ENCODE results near the gene MLXIP. TPM values are rescaled to one million over a fixed set of nuclear protein-coding genes. Genes with fewer than 3 reads are reported as not detected.

MLXIP gene
- total RNA-seq = 51.8 and 54.5 TPM in 2 replicates
- long read RNA-seq, full-length matches to known transcripts = 5 of 66 reads
- long read RNA-seq, partial matches to known transcripts = 43 of 66 reads
- long read RNA-seq, other reads (novel, unspliced or antisense) = 18 of 66 reads

DNA sequence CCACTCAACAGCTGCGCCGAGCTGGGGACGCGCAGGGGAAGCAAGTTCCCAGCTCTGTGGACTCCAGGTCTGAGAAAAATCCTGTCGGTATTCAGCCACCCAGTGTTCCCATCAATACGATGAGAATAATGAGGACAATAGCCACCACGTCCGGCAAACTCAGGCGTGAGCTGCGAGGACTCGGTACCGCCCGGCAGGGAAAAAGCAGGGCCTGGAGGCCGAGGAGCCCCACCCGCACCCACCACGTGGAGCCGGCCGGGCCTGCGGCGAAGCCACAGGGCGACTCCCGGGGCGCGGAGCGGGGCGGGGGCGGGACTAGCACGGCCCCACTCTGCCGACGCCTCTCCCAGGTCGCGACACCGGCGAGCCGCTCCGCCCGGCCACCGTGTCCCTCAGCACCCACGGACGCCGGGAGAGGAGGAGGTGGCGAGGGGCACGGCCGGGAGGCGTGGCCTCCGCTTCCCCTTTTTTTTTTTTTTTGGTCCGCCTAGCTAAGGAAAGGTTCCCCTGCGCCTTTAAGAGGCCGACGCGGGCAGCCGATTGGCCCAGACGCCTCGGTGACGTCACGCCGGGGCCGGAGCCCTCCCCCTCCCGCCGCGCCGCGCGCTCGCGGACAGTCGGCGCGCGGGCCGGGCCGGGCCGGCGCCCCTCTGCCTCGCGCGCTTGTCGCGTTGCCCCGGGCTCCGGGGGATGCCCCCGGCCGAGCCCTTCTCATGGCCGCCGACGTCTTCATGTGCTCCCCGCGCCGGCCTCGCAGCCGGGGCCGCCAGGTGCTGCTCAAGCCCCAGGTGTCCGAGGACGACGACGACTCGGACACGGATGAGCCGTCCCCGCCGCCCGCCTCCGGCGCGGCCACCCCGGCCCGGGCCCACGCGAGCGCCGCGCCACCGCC is at the start of gene MLXIP:
MLXIP (plus strand) TSS at position 616 of the 892 bp plus-strand sequence; CDS start at position 714, 98 bp downstream.
- TF ChIP-seq CTCF (IDR thresholded peaks at IDR 0.05) = no peak
- DNase-seq (ENCODE audit: extremely low spot score, unreplicated experiment) = peak; percentile 97
- peaks cover 45% of the 10 kb centered on the region for H3K4me1 Mint-ChIP-seq (ENCODE audit: unreplicated experiment)
- H3K4me3 Mint-ChIP-seq (ENCODE audit: unreplicated experiment) = peak within 1 kb of the TSS; percentile 91
- H3K9me3 Mint-ChIP-seq (ENCODE audit: unreplicated experiment) = no peaks in the 10 kb centered on the region
- H3K27me3 Mint-ChIP-seq (ENCODE audit: unreplicated experiment) = no peaks in the 10 kb centered on the region
- peak within 1 kb of the TSS; percentile 88 for H3K27ac Mint-ChIP-seq (ENCODE audit: unreplicated experiment)
- H3K36me3 Mint-ChIP-seq (ENCODE audit: unreplicated experiment) = no peaks in the 10 kb centered on the region

DNA sequence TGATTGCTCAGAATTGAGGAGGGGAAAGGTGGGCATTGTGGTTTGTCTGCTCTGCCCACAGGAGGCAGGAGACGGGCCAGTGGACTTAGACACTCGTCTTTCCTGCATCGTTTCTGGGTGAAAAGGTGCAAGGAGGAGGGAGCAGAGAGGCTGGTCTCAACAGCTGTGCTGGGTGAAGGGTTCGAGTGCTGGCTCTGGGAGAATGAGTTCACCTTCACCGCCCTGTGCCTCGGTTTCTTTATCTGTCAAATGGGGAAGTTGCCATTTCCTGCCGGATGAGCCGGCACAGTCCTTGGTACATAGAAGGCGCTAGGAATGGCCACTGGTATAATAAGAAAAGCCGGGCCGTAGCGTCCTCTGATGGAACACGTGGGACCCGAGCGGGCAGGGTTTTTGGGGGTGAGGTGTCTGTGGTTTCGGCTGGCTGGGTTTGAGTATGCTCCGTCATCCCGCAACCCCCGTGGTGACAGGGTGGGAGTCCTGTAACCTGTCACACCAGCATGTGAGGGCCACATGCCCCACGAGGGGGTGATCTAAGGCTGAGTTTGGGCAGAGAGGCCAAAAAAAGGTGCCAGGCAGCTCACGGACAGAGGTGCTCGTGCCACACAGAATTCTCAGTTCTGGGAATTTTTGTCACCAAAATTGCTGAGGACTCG is 49.5 kb upstream of the MLXIP start:
- Mint-ChIP-seq H3K9me3 (ENCODE audit: unreplicated experiment) (no peaks in the 10 kb centered on the region), H3K4me1 (ENCODE audit: unreplicated experiment) (peaks cover 9% of the 10 kb centered on the region), H3K27ac (ENCODE audit: unreplicated experiment) (no peak overlapping the region), H3K36me3 (ENCODE audit: unreplicated experiment) (no peaks in the 10 kb centered on the region), H3K4me3 (ENCODE audit: unreplicated experiment) (no peak overlapping the region), H3K27me3 (ENCODE audit: unreplicated experiment) (no peaks in the 10 kb centered on the region)
- no peak for DNase-seq (ENCODE audit: extremely low spot score, unreplicated experiment)
- no peak for TF ChIP-seq CTCF (IDR thresholded peaks at IDR 0.05)

DNA sequence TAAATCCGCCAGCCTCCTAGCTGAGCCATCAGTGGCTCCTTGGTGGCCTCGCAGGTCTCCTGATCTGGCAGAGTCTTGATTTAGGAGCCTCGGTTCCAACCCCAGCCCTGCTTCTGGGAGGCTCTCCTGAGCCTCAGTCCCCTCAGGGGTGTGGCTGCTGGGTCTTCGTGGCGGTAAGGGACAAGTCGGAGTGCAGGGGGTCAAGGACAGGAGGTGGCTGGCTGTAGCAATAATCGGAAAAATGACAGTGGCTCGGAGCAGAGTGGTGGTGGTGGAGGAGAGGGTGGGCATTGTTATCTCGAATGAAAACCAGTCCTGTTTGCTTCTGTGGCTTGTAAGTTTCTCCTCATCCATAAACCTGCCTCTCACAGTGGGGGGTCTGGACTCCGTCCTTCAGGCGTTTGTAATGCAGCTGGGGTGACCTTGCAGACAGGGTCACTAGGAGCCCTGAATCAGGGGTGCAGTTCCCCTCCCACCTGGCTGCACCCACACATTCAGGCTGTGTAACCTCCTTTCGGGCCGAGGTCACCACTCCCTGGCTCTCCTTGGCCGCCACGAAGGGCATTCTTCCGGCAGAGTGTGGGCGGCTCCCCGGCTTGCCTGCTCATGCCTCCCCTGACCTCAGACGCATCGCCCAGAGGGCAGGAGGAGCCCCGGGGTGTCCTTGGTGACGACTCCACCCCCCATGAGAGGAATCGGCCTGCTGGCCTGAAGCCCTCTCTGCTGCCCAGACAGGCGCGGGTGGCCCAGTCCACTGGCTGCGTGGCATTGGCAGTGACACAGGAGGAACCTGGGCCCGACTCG is 48.7 kb upstream of the MLXIP start:
- Mint-ChIP-seq H3K36me3 (ENCODE audit: unreplicated experiment) (no peaks in the 10 kb centered on the region), H3K4me1 (ENCODE audit: unreplicated experiment) (peaks cover 4% of the 10 kb centered on the region), H3K9me3 (ENCODE audit: unreplicated experiment) (no peaks in the 10 kb centered on the region), H3K4me3 (ENCODE audit: unreplicated experiment) (no peak overlapping the region), H3K27ac (ENCODE audit: unreplicated experiment) (no peak overlapping the region), H3K27me3 (ENCODE audit: unreplicated experiment) (no peaks in the 10 kb centered on the region)
- no peak for TF ChIP-seq CTCF (IDR thresholded peaks at IDR 0.05)
- DNase-seq (ENCODE audit: extremely low spot score, unreplicated experiment) = no peak

DNA sequence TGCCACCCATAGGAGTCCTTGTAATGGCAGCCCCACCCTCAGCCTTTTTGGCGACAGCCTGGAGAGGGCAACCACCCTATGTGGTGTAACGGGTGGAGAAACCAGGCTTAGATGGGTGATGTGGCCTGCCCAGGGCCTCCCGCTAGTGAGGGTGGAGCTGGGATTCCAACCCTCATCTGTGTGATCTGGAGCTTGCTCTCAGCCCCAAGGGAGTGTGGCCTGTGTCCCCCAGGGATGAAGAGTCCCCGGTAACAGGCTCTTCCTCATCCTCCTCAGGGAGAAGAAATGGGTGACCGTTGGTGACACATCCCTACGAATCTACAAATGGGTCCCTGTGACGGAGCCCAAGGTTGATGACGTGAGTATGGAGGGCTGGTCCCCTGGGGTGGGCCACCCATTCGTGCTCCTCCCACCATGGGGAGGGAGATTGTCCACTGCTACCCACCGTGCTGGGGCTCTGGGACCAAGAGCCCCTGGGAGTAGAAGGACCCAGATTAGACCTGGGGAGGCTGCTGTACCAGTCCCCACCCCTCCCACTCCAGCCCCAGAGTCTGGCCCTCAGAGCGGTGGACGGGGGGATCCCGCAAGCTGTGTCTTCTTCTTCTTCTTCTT is 48.0 kb upstream of the MLXIP start:
- Mint-ChIP-seq H3K4me3 (ENCODE audit: unreplicated experiment) (no peak overlapping the region), H3K36me3 (ENCODE audit: unreplicated experiment) (peaks cover 5% of the 10 kb centered on the region), H3K9me3 (ENCODE audit: unreplicated experiment) (no peaks in the 10 kb centered on the region), H3K27me3 (ENCODE audit: unreplicated experiment) (no peaks in the 10 kb centered on the region), H3K27ac (ENCODE audit: unreplicated experiment) (no peak overlapping the region), H3K4me1 (ENCODE audit: unreplicated experiment) (peaks cover 6% of the 10 kb centered on the region)
- TF ChIP-seq CTCF (IDR thresholded peaks at IDR 0.05) = no peak
- no peak for DNase-seq (ENCODE audit: extremely low spot score, unreplicated experiment)
